ENCODE measurements around the gene HYAL3. TPM values are rescaled to one million over a fixed set of nuclear protein-coding genes. Genes with fewer than 3 reads are reported as not detected.

Gene HYAL3
- total and polyA plus RNA-seq, 2 of the 13 experiments (the other 11 are each of a cell fraction or from before 2014, with no cell fraction given) = 5.5 to 10.4 TPM

DNA sequence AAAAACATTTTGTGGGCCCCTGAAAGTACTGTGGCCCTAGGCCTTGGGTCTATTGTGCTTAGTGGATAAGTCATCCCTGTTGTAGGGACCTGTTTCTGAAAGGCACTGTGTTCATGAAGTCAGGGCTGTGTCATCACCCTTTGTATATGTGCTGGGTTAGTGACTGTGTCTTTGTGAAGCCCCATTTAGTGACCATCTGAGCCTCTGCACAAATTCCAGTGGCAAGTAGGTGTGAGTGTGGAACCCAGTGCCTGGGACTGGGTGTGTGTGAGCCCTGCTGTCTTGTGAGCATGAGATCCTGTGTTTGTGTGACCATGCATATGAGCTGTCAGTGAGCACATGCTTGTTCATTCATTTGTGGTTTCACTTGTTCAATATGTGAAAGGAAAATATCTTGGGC, 5.4 kb upstream of the HYAL3 start:
- peaks cover 1 to 3% of the 10 kb centered on the region in 2 experiments; a peak in 2 of 5 replicates for H3K36me3 ChIP-seq (replicated peaks in 1 of 2; ENCODE audit: control insufficient read depth in 1 of 2, insufficient read depth in 2 of 2, low read length in 2 of 2)
- intact Hi-C loops (cut with micrococcal nuclease; ENCODE audit: unreplicated experiment) (loop anchor here (5.0 kb wide), 1 partner anchor 42 kb away; no protein-coding TSS in a partner anchor), in situ Hi-C loops (cut with HindIII; ENCODE audit: extremely low pct_ligation_motif_present, low pct_unique_long_range_greater_than_20kb) (no loop called here)
- ChIA-PET POLR2A (interaction anchor here (2.1 to 7.9 kb wide), 6 partner anchors 12 to 41 kb away, joined by 9 to 222 read pairs (median 34); partner anchors contain the start of genes HYAL2, IFRD2 and TUSC2), CTCF (ENCODE audit: low intra/inter-chr PET ratio, low total read pairs) (no interaction called here)
- TF ChIP-seq ZBTB39 (CRISPR knock-in tag; IDR thresholded peaks at IDR 0.05) (no peak), ZNF816 (CRISPR knock-in tag; IDR thresholded peaks at IDR 0.05; ENCODE audit: borderline replicate concordance) (no peak), DMAP1 (CRISPR knock-in tag; IDR thresholded peaks at IDR 0.05) (no peak), ZBTB38 (CRISPR knock-in tag; IDR thresholded peaks at IDR 0.05) (no peak), CC2D1A (CRISPR knock-in tag; IDR thresholded peaks at IDR 0.05) (no peak)
- TF ChIP-seq, protein P1, sequence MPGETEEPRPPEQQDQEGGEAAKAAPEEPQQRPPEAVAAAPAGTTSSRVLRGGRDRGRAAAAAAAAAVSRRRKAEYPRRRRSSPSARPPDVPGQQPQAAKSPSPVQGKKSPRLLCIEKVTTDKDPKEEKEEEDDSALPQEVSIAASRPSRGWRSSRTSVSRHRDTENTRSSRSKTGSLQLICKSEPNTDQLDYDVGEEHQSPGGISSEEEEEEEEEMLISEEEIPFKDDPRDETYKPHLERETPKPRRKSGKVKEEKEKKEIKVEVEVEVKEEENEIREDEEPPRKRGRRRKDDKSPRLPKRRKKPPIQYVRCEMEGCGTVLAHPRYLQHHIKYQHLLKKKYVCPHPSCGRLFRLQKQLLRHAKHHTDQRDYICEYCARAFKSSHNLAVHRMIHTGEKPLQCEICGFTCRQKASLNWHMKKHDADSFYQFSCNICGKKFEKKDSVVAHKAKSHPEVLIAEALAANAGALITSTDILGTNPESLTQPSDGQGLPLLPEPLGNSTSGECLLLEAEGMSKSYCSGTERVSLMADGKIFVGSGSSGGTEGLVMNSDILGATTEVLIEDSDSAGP (CRISPR knock-in tag; IDR thresholded peaks at IDR 0.05; ENCODE audit: borderline replicate concordance) = no peak
- H3K9ac ChIP-seq (ENCODE audit: insufficient read depth, low read depth, low read length) = no peak overlapping the region
- peak overlapping the region; percentile 19 for H3K27ac ChIP-seq (ENCODE audit: extremely low read length, insufficient read depth, low read length)
- no peak overlapping the region for H3K4me2 ChIP-seq (ENCODE audit: low read depth, low read length)
- FAIRE-seq (peak; percentile 18), ATAC-seq (no peak), DNase-seq (ENCODE audit: low spot score) (no peak)
- no peaks in the 10 kb centered on the region; a peak in 1 of 5 replicates for H3K27me3 ChIP-seq (ENCODE audit: control insufficient read depth in 1 of 2, insufficient read depth in 2 of 2, low read length in 2 of 2)
- H4K20me1 ChIP-seq (ENCODE audit: insufficient read depth, low read length) = peaks cover 11% of the 10 kb centered on the region
- BruUV-seq (replicated peaks) = no TSS peak
- H3K9me3 ChIP-seq (ENCODE audit: low read length) = peaks cover 6% of the 10 kb centered on the region
- peaks cover 32% of the 10 kb centered on the region for H3K79me2 ChIP-seq (ENCODE audit: insufficient read depth, low read length)
- H2AFZ ChIP-seq (ENCODE audit: low read length) = no peak overlapping the region
- H3K4me1 ChIP-seq (ENCODE audit: insufficient read depth, low read length) = peaks cover 52% of the 10 kb centered on the region
- H3K4me3 ChIP-seq (replicated peaks in 1 of 3; ENCODE audit: insufficient read depth in 1 of 3, low read depth in 2 of 3, low read length in 3 of 3) = no peak overlapping the region
